OCI-LY3 (cell line): ENCODE results near the gene EEF2.

ENCODE experiments used
- EZH2phosphoT487 ChIP-seq: fragments of 200-600 bp; shearing (Covaris generic); IDR thresholded peaks from 2 replicates; pipeline ENCODE4 v1.6.1; 2018; ENCODE audit warnings: antibody characterized with exemption, mixed run types, low read depth
- TF ChIP-seq, protein P1 (sequence below): fragments of 200-600, 300-600 bp; sonication (generic); IDR thresholded peaks from 2 replicates; pipeline ENCODE4 v1.5.1; 2014; ENCODE audit warnings: antibody characterized with exemption, low read length, low read depth

DNA sequence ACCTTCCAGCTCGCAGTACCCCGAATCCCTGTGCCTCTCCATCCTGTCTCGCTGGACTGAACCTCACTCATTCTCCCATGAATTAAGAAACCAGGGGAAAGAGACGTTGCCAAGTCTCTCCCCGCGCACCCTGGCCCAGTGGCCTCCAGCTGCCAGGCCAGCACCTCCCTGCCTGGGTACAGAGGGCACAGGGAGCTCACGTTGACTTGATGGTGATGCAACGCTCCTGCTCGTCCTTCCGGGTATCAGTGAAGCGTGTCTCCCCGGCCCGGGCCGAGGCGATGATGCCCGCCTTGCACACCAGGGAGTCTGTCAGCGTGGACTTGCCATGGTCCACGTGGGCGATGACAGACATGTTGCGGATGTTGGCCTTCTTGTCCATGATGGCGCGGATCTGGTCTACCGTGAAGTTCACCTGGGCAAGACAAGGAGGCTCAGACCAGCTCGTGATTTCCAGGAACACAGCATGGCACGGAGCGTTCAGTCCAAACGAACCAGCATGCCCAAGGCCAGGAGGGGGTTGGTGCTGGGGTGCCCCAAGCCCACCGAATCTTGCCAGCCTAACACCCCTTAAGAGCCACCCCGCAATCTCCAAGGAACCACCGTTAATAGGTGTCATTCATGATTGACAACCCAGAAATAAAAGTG lies 1.2 kb downstream of the EEF2 start:
- TF ChIP-seq, protein P1, sequence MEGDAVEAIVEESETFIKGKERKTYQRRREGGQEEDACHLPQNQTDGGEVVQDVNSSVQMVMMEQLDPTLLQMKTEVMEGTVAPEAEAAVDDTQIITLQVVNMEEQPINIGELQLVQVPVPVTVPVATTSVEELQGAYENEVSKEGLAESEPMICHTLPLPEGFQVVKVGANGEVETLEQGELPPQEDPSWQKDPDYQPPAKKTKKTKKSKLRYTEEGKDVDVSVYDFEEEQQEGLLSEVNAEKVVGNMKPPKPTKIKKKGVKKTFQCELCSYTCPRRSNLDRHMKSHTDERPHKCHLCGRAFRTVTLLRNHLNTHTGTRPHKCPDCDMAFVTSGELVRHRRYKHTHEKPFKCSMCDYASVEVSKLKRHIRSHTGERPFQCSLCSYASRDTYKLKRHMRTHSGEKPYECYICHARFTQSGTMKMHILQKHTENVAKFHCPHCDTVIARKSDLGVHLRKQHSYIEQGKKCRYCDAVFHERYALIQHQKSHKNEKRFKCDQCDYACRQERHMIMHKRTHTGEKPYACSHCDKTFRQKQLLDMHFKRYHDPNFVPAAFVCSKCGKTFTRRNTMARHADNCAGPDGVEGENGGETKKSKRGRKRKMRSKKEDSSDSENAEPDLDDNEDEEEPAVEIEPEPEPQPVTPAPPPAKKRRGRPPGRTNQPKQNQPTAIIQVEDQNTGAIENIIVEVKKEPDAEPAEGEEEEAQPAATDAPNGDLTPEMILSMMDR: no peak
- no peak for TF ChIP-seq EZH2phosphoT487
